Measurements from ENCODE around the gene GXYLT1. TPM values are rescaled to one million over a fixed set of nuclear protein-coding genes. Genes with fewer than 3 reads are reported as not detected.
"Not testable (repeated sequence)": the region's sequence is repeated elsewhere in the genome, so short reads cannot be mapped to it uniquely, and the experiment has no call there.

GXYLT1 gene
- total RNA-seq, 4 donors from 2014 or later, result 16.5 to 26.6 (median 20.6) TPM

GRCh38 chr12:42119085-42119633 is 25.5 kb downstream of the GXYLT1 start:
- TF ChIP-seq CTCF (IDR thresholded peaks at IDR 0.05), result no peak
- TF ChIP-seq POLR2A (IDR thresholded peaks at IDR 0.05), result no peak
- H3K36me3 ChIP-seq, result no peaks in the 10 kb centered on the region
- H3K27ac ChIP-seq, result no peak overlapping the region
- no peaks in the 10 kb centered on the region for H3K27me3 ChIP-seq
- no peak for DNase-seq
- H3K4me1 ChIP-seq, result no peaks in the 10 kb centered on the region
- 75 to 82% methylated on average over 2 of the region's 2 CpGs for WGBS, 2 donors
- no peak overlapping the region for H3K4me3 ChIP-seq (replicated peaks in 1 of 3)
- H3K9me3 ChIP-seq, result no peaks in the 10 kb centered on the region
- intact Hi-C loops (cut with DNase I), result no loop called here

- intact Hi-C loops (cut with DNase I), result no loop called here
- TF ChIP-seq CTCF (IDR thresholded peaks at IDR 0.05) (no peak), POLR2A (IDR thresholded peaks at IDR 0.05) (no peak)
- H3K4me3 ChIP-seq (replicated peaks in 1 of 3), result no peak overlapping the region
- WGBS, 2 donors, result 91 to 92% methylated on average over 5 of the region's 5 CpGs
- H3K36me3 ChIP-seq, result no peaks in the 10 kb centered on the region
- no peaks in the 10 kb centered on the region for H3K27me3 ChIP-seq
- no peaks in the 10 kb centered on the region for H3K9me3 ChIP-seq
- no peak overlapping the region for H3K27ac ChIP-seq
- no peaks in the 10 kb centered on the region for H3K4me1 ChIP-seq
- DNase-seq, result no peak
Measured at GRCh38 chr12:42118136-42118879, 26.4 kb downstream of the GXYLT1 start.

GRCh38 chr12:42109031-42109430 is 35.6 kb downstream of the GXYLT1 start:
- TF ChIP-seq POLR2A (IDR thresholded peaks at IDR 0.05) (no peak), CTCF (IDR thresholded peaks at IDR 0.05) (no peak)
- Histone ChIP-seq H3K4me1 (no peaks in the 10 kb centered on the region), H3K27ac (no peak overlapping the region), H3K9me3 (no peaks in the 10 kb centered on the region), H3K36me3 (no peaks in the 10 kb centered on the region), H3K27me3 (no peaks in the 10 kb centered on the region), H3K4me3 (replicated peaks in 1 of 3) (no peak overlapping the region)
- WGBS, 2 donors, result 95 to 96% methylated on average over 3 of the region's 3 CpGs
- DNase-seq, result no peak
- intact Hi-C loops (cut with DNase I), result no loop called here

DNA sequence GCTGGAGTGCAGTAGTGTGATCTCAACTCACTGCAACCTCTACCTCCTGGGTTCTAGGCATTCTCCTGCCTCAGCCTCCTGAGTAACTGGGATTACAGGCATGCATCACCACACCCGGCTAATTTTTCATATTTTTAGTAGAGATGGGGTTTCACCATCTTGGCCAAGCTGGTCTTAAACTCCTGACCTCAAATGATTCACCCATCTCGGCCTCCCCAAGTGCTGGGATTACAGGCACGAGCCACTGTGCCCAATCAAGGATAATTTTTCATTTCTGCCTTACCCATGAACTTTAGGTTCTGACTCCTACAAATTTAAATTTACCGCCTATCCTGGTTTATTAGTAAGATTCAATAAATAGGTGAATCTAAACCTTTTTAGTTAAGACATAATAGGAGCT is 37.9 kb downstream of the GXYLT1 start:
- H3K27ac ChIP-seq; DNase-seq; H3K36me3 ChIP-seq; intact Hi-C loops (cut with DNase I); H3K27me3 ChIP-seq; H3K4me1 ChIP-seq; H3K4me3 ChIP-seq (replicated peaks in 1 of 3); H3K9me3 ChIP-seq: not testable (repeated sequence)
- WGBS, 2 donors, result 96 to 97% methylated on average over 4 of the region's 4 CpGs

DNA sequence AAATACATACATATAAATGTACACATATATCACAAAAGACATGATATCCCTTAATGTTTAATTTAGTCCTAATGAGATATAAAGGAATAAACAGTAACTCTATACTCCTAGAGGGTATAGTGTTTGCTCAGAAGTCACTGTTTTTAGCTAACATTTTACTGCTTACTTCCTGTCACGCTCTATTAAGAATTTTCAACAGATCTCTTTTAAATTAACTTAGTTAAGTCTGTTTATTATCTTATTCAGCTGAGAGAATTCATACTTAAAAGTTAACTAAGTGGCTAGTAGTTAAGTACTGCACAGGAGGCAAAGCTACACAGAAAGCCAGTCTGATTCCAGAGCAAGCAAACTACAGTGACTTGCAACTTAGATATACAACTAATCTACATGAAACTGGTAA is 39.9 kb downstream of the GXYLT1 start:
- no peaks in the 10 kb centered on the region for H3K4me1 ChIP-seq
- no peaks in the 10 kb centered on the region for H3K9me3 ChIP-seq
- H3K4me3 ChIP-seq (replicated peaks in 1 of 3), result no peak overlapping the region
- intact Hi-C loops (cut with DNase I), result no loop called here
- no peak overlapping the region for H3K27ac ChIP-seq
- TF ChIP-seq POLR2A (IDR thresholded peaks at IDR 0.05), result no peak
- TF ChIP-seq CTCF (IDR thresholded peaks at IDR 0.05), result no peak
- no peaks in the 10 kb centered on the region for H3K27me3 ChIP-seq
- 87 to 90% methylated on average over 1 of the region's 1 CpG for WGBS, 2 donors
- DNase-seq, result no peak
- H3K36me3 ChIP-seq, result no peaks in the 10 kb centered on the region
